Osteoblast (primary cell): ENCODE data around the gene ZNF564. TPM values are rescaled to one million over a fixed set of nuclear protein-coding genes. Genes with fewer than 3 reads are reported as not detected.

ENCODE experiments used
- DNase-seq: peaks from one replicate; pipeline ENCODE4 v3.0.0; 2011; ENCODE audit warnings: low spot score, mixed read lengths; ENCODE audit not compliant: insufficient read length; ENCODE audit errors: missing footprints
- H2AFZ ChIP-seq: 2 replicates; pipeline ENCODE4 v1.6.0; 2011; ENCODE audit warnings: mild to moderate bottlenecking, low read length
- H3K27ac ChIP-seq: 2 replicates; pipeline ENCODE4 v1.5.1; 2011; ENCODE audit warnings: mild to moderate bottlenecking, low read depth, low read length, moderate library complexity
- H3K27me3 ChIP-seq: 2 replicates; pipeline ENCODE4 v1.6.0; 2012; ENCODE audit warnings: mild to moderate bottlenecking, control low read depth, inconsistent platforms, low read length, moderate library complexity; ENCODE audit not compliant: insufficient read depth
- H3K36me3 ChIP-seq: 2 replicates; pipeline ENCODE4 v1.5.1; 2011; ENCODE audit warnings: mild to moderate bottlenecking, low read length, control low read depth, moderate library complexity; ENCODE audit not compliant: insufficient read depth
- H3K4me1 ChIP-seq: 2 replicates; pipeline ENCODE4 v1.5.1; 2011; ENCODE audit warnings: mild to moderate bottlenecking, low read length, control low read depth, moderate library complexity; ENCODE audit not compliant: insufficient read depth
- H3K4me2 ChIP-seq: 2 replicates; pipeline ENCODE4 v1.6.0; 2011; ENCODE audit warnings: mild to moderate bottlenecking, low read length; ENCODE audit not compliant: insufficient read depth
- H3K4me3 ChIP-seq: fragments of 200-600 bp; sonication (generic); 3 replicates; pipeline ENCODE4 v1.5.1; 2012; ENCODE audit warnings: mild to moderate bottlenecking, low read length, inconsistent platforms; ENCODE audit not compliant: insufficient read depth
- H3K79me2 ChIP-seq: 2 replicates; pipeline ENCODE4 v1.6.0; 2012; ENCODE audit warnings: mild to moderate bottlenecking, low read length, control low read depth, inconsistent platforms; ENCODE audit not compliant: insufficient read depth
- H3K9me3 ChIP-seq: 2 replicates; pipeline ENCODE4 v1.5.1; 2011; ENCODE audit warnings: low read depth, low read length, control low read depth
- H4K20me1 ChIP-seq: 2 replicates; pipeline ENCODE4 v1.6.0; 2012; ENCODE audit warnings: mild to moderate bottlenecking, low read length, control low read depth; ENCODE audit not compliant: insufficient read depth
- CTCF ChIP-seq: IDR thresholded peaks from 2 replicates; pipeline ENCODE4 v1.5.1; 2011; ENCODE audit warnings: mild to moderate bottlenecking, low read depth, low read length, moderate library complexity; ENCODE audit errors: extremely low read depth
- total RNA-seq: library from RNA; depleted of rRNA; stranded (reverse); fragments of >200 nt; gene quantifications from 2 replicates; pipeline ENCODE4 v1.2.3, GENCODE V29; 2012

The ZNF564 gene
- total RNA-seq, 1 donor = 9.0 TPM

- H3K79me2 ChIP-seq = no peaks in the 10 kb centered on the region
- H3K27ac ChIP-seq = no peak overlapping the region
- no peaks in the 10 kb centered on the region for H3K4me1 ChIP-seq
- peaks cover 35% of the 10 kb centered on the region for H3K36me3 ChIP-seq
- peak overlapping the region; percentile 6 for H3K4me3 ChIP-seq
- no peak for DNase-seq
- H3K4me2 ChIP-seq = no peak overlapping the region
- H4K20me1 ChIP-seq = no peaks in the 10 kb centered on the region
- no peak overlapping the region for H2AFZ ChIP-seq
- H3K9me3 ChIP-seq = peaks cover 29% of the 10 kb centered on the region
- no peaks in the 10 kb centered on the region for H3K27me3 ChIP-seq
- TF ChIP-seq CTCF = no peak
Measured at GRCh38 chr19:12581100-12581499, 29.8 kb upstream of the ZNF564 start.

GRCh38 chr19:12580180-12580694, 29.0 kb upstream of the ZNF564 start:
- Histone ChIP-seq H3K9me3 (peaks cover 29% of the 10 kb centered on the region), H3K4me2 (no peak overlapping the region), H4K20me1 (no peaks in the 10 kb centered on the region), H3K4me1 (no peaks in the 10 kb centered on the region), H3K4me3 (no peak overlapping the region), H2AFZ (no peak overlapping the region), H3K36me3 (peaks cover 35% of the 10 kb centered on the region), H3K27ac (no peak overlapping the region), H3K27me3 (no peaks in the 10 kb centered on the region), H3K79me2 (no peaks in the 10 kb centered on the region)
- no peak for DNase-seq
- TF ChIP-seq CTCF = no peak

- Histone ChIP-seq H3K36me3 (peaks cover 35% of the 10 kb centered on the region), H3K4me3 (no peak overlapping the region)
Measured at GRCh38 chr19:12578641-12579040, 27.4 kb upstream of the ZNF564 start.

GRCh38 chr19:12574036-12574435, 22.8 kb upstream of the ZNF564 start:
- Histone ChIP-seq H3K4me1 (no peaks in the 10 kb centered on the region), H3K9me3 (peaks cover 12% of the 10 kb centered on the region), H4K20me1 (no peaks in the 10 kb centered on the region), H3K79me2 (no peaks in the 10 kb centered on the region), H2AFZ (no peak overlapping the region), H3K27ac (no peak overlapping the region), H3K4me3 (no peak overlapping the region), H3K27me3 (no peaks in the 10 kb centered on the region), H3K4me2 (no peak overlapping the region), H3K36me3 (peaks cover 8% of the 10 kb centered on the region)
- no peak for DNase-seq
- no peak for TF ChIP-seq CTCF

More at GRCh38 chr19:12578641-12579040, 27.4 kb upstream of the ZNF564 start:
- Histone ChIP-seq H2AFZ (no peak overlapping the region), H3K79me2 (no peaks in the 10 kb centered on the region), H3K4me1 (no peaks in the 10 kb centered on the region), H4K20me1 (no peaks in the 10 kb centered on the region), H3K4me2 (no peak overlapping the region), H3K27ac (no peak overlapping the region), H3K27me3 (no peaks in the 10 kb centered on the region), H3K9me3 (peaks cover 29% of the 10 kb centered on the region)
- no peak for DNase-seq
- no peak for TF ChIP-seq CTCF
